ENCODE measurements around the gene POC1A.
A peak's percentile ranks its signal among the peaks of the same experiment; 100 is the strongest.

The POC1A gene

GRCh38 chr3:52154135-52155094 is at the start of gene POC1A:
Gene POC1A, minus strand, starts transcription at chr3:52154423. Its CDS starts 51 bp downstream, at chr3:52154372.
- peak; percentile 73 to 99 (median 91) for DNase-seq

DNA sequence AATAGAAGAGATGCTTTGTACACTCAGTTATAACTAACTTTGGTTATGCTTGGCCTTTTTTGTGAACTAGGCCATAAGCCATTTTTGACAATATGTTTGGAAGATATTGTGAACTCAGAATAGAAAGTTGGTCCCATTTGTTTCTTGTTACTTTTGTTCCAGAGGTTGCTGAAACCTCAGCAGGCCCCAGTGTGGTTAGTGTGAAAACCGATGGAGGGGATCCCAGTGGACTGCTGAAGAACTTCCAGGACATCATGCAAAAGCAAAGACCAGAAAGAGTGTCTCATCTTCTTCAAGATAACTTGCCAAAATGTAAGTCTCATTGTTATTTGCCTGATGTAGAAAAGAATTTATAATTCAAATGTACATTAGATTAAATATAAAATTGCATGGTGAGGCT is 49.5 kb upstream of the POC1A start:
- DNase-seq = no peak

DNA sequence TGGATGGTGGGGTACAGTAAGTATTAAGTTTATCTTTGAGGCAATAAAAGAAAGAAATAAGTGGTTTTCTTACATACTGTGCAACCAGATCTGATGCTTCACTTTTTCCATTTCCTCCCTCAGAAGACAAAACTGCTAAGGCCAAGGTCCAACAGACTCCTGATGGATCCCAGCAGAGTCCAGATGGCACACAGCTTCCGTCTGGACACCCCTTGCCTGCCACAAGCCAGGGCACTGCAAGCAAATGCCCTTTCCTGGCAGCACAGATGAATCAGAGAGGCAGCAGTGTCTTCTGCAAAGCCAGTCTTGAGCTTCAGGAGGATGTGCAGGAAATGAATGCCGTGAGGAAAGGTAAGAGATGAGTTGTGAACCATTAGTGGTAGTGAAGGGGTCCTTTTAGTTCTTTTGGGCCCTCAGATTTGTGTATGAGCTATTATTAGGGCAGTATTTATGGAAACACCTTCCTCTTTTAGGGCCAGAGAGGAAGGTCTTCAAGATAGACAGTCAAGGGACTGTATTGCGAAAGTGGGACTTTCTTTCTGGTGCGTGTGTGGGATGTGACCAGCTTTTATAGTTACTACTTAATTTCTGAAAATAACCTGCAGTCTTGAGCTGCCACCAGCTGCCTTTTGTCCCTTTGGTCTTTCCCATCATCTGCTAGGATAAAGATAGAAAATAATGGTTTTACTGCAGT is 48.3 kb upstream of the POC1A start:
- DNase-seq = no peak

DNA sequence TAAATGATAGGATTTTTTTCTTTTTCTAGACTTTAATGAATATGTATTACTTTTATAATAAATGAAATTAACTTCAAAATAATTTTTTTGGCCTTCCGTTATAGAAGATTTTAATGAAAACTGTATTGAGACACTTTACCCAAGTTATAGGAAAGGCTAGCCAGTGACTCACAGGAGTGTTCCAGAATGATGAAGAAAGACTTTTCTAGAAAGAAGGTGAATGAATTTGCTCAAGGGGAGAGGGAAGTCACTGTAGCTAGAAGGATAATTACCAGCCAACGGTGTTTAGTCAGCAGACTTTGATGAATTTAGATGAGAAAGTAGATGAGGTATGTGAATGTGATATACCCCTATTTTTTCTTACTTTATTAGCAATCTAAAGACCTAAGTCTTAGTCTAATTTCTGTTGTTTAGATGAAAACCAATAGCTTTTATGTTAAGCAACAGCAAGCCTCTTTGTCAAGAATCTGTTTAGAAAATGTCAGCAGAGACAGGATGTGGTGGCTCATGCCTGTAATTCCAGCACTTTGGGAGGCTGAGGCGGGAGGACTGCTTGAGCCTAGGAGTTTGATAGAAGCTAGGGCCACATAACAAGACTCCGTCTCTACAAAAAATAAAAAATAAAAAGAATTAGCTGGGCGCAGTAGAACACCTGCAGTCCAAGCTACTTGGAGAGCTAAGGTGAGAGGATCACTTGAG is 46.9 kb upstream of the POC1A start:
- no peak for DNase-seq

GRCh38 chr3:52198643-52199608 is 44.7 kb upstream of the POC1A start:
- DNase-seq = peak in 1 of 51 donors; percentile 28

DNA sequence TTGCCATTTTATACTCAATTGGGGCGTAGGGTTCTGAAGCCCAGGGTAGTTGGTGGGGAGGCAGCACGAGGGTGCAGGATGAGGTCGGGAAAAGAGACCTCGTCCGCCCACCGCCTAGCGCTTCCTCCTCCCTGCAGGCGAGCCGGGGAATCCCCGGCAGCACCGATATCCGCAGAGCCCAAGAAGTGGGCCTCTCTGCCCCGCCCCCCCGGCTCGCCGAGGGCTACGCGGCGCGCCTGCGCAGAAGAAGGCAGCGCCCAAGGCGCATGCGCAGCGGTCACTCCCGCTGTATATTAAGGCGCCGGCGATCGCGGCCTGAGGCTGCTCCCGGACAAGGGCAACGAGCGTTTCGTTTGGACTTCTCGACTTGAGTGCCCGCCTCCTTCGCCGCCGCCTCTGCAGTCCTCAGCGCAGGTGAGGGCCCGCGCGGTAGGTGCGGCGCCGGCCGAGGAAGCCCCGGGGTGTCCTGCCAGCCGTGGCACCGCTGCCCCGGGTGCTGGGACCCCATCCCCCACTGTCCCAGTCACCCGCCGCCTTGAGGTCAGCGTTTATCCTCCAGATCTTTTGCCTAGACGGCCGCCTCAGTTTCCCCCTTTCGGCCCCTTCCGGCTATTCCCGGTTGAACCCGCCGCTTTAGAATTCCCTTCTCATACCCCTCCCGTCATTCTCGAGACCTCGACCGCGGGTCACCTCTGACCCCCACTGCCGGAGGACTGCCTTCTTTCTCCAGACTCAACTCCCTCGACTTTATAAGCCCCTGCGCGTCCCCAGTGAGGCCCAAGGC is 43.8 kb upstream of the POC1A start, which contains the start of gene ALAS1:
TSS of gene ALAS1 (plus strand) at position 319 of the 784 bp plus-strand sequence. CDS start 1,082 bp downstream, outside the sequence.
- DNase-seq = peak; percentile 32 to 92 (median 82)

DNA sequence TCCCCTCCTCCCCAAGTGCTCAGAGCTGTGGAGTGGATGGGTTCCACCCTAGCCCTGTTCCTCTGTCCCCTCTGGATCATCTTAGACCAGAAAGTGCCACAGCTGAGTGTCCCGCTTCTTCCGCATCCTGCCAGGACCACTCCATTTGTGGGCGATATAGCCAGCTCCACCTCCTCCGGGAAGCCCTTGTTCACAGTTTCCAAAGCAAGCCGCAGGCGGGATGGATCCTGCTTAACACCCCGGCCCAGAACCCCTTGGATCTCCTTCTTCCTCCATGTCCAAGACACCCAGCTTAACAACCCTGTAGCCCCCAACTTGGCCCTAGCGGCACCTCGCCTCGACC is 43.2 kb upstream of the POC1A start:
- peak in 2 of 51 donors; percentile 49 to 80 for DNase-seq

DNA sequence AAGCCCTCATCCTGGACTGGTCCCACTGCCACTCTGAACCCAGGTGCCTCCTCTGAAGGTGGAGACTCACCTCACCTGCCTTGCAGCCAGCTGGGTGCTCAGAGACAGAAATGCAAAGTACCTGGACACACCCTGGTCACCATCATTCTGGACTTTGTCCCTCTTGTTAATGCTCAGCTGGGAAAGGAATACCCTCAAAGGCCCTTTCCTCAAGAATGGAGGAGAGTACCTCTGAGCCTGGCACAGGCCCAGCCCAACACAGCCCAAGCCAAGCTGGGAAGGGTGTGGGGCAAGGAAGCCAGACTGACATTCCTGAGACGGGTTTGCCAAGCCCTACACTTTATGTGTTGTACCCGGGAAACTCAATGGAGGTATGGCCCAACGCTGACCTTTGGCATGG is 42.8 kb upstream of the POC1A start:
- no peak for DNase-seq

GRCh38 chr3:52195823-52196331 is 41.7 kb upstream of the POC1A start:
- no peak for DNase-seq

- no peak for DNase-seq
Observed at GRCh38 chr3:52195291-52195597, 41.0 kb upstream of the POC1A start.

DNA sequence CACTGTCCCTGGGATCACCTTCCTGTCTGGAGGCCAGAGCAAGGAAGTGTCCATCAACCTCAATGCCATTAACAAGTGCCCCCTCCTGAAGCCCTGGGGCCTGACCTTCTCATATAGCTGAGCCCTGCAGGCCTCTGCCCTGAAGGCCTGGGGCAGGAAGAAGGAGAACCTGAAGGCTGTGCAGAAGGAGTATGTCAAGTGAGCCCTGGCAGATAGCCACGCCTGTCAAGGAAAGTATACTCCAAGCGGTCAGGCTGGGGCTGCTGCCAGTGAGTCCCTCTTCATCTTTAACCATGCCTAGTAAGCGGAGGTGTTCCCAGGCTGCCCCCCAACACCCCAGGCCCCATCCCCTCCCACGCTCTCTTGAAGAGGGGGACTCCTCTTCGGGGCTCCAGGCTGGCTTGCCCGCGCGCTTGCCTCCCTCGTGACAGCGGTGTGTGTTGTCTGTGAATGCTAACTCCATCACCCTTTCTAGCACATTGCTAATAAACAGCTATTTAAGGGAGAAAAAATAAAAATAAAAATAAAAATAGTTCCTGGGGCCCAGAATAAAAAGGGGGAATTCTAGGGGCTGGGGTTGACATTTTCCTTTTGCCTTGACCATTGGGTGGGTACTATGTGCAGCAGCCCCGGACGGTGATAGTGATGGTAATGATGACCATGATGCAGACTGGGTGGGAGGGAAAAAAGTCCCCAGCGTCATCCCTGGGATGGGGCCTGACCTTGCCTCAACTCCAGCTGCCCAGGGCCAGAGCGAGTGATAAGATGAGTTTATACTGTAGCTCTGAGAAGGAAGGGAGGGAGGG is 40.5 kb upstream of the POC1A start:
- no peak for DNase-seq

GRCh38 chr3:52193065-52193464 is 38.8 kb upstream of the POC1A start:
- DNase-seq = peak in 38 of 51 donors; percentile 15 to 89 (median 61)

DNA sequence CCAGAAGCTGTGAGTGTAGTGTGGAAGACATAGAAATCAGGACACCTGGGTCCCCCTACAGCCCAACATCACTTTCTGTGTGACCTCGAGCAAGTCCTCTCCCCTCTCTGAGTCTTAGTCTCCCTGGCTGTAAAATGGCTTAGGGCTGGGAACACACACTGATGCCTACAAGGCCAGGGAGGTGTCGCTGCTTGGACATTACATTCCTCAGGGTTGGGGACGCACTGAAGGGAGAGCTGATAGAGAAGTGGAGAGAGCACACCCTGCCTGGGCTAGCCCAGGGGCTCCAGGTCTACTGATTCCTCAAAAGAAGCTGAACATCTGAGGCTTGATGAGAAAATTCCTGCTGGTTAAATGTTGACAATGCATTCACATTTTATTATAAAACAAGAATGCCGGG is 37.4 kb upstream of the POC1A start:
- no peak for DNase-seq

DNA sequence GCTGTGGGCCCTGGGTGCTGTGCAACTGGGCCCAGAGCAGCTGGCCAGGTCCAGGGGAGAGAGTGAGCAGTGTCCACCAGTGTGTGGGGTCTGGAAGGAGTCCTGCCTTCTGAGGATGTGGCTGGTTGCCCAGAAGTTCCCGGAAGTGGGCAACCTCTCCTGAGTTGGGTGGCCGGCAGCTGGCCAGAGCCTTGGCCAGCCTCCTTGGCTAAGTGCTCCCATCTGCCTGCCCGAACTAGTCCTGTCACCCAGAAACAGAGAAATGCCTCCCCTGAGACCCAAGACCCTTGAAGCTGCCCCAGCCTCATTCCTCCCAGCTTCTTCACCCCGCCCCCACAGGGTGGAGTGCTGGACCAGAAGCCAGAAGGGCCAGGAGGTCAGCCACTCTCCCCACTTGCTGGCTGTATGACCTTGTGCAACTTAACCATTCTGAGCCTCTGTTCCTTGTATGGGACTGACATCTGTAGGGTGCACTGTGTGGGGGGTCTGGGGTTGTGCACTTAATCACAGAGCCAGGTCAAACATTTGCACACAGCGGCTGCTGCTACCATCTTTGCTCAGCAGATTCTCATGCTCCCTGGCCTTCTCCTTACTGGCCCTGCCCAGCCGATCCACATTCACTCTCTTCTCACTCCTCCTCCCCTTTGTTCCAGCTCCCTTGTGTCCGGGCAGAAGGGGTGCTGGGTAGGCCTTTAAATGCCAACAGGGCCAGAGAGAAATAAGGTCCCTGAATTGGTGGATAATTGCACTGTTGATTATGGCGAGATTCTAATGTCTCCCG is 36.3 kb upstream of the POC1A start:
- peak in 41 of 51 donors; percentile 9 to 85 (median 52) for DNase-seq

DNA sequence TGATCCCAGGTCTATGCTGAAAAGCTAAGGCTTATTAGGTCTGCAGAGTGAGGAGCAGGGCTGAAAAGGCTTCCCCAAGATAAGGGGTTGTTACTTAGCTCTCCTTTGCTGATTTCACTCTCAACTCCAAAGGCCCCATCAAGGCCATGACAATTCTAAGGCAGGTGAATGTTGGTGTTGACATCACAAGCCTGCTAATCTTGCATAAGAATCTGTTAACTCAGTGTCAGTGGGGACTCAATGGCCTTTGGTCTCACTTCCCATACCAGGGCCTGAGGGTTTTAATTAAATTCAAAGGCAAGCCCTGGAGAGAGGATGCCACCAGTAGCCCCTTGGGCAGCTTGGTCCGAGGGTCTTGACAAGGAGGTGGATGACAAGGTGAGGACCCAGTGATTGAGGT is 34.3 kb upstream of the POC1A start:
- no peak for DNase-seq

DNA sequence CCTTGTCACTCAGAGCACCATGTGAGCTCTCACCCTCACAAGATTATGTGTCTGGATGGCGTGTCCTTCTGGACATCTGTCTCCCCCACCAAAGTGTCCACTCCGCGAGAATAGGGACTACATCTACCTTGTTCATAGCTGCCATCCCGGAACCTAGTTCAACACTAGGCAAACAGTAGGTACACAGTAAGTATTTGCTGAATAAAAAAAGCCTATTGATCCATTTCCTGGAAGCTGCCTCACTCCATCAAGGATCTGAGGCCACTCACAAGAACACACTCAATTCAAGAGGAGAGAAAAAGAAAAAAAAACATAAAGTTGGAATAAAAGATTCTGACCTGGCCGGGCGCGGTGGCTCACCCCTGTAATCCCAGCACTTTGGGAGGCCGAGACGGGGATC is 32.5 kb upstream of the POC1A start:
- no peak for DNase-seq

DNA sequence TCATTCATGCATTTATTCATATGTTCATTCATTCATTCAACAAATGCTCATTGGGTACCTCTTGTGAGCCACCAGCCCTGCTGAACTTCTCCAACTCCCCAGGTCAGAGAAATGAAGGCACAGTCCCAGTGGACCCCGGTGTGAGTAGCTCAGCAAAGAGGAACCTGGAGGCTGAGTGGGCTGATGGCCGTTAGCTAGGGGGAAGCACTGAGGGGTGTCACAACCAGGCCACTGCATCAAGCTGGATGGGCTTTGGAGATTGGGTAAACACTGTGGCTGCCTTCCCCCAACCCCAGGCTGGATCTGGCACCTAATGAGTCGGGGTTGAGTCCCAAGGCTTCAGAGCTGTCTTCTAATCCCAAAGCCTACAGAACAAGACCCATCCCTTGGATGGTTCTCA is 31.6 kb upstream of the POC1A start:
- no peak for DNase-seq

DNA sequence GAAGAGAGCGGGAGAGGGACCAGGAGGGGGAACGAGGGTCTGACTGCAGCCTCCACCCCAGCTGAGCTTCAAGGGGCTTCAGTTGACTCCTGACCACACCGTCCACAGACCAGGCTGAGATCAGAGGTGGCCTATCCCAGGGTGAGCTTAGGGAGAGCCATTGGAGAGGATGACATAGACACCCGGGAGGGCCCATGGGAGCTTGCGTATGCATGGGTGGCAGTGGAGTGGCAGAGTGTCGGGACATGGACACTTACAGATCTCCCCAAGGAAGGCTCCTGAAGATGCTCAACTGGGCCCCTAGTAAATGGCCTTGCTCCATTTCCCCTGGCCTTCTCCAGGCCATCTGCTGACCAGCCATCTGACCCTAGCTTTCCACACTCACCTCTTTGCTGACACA is 31.1 kb upstream of the POC1A start:
- no peak for DNase-seq
